Measurements from ENCODE around the gene IFNAR1. TPM values are rescaled to one million over a fixed set of nuclear protein-coding genes. Genes with fewer than 3 reads are reported as not detected.
A peak's percentile ranks its signal among the peaks of the same experiment; 100 is the strongest.

IFNAR1 gene
- total and polyA plus RNA-seq, 7 donors, result 10.4 to 31.6 (median 17.5) TPM

- 93 to 94% (median 93%) methylated on average over 7 of the region's 7 CpGs for WGBS, 3 donors
These were observed 3.1 kb downstream of the IFNAR1 start for GRCh38 chr21:33327792-33328433.

GRCh38 chr21:33330726-33331125, 6.0 kb downstream of the IFNAR1 start:
- no peaks in the 10 kb centered on the region for H3K27me3 ChIP-seq (ENCODE audit: insufficient read depth in 3 of 3, low read length in 2 of 3)
- H3K4me3 ChIP-seq, result no peak overlapping the region
- peaks cover 26% of the 10 kb centered on the region for H3K4me1 ChIP-seq
- peaks cover 13% of the 10 kb centered on the region for H3K9me3 ChIP-seq
- peak in 2 of 4 donors; percentile 19 to 20 for ATAC-seq
- peaks cover 0 to 16% of the 10 kb centered on the region in 2 donors for H3K36me3 ChIP-seq (ENCODE audit: insufficient read depth in 1 of 2, low read depth in 1 of 2)
- intact Hi-C loops (cut with DNase I), result no loop called here
- 75 to 87% (median 87%) methylated on average over 3 of the region's 3 CpGs for WGBS, 3 donors
- no peak overlapping the region for H3K27ac ChIP-seq
- no peak for DNase-seq
- no peak for TF ChIP-seq CTCF (IDR thresholded peaks at IDR 0.05)

More at GRCh38 chr21:33327792-33328433, 3.1 kb downstream of the IFNAR1 start:
- no peak overlapping the region for H3K27ac ChIP-seq
- peaks cover 26% of the 10 kb centered on the region for H3K4me1 ChIP-seq
- intact Hi-C loops (cut with DNase I), result loop anchor here in 1 of 2 donors (5.0 kb wide), 1 partner anchor 131 kb away; no protein-coding TSS in a partner anchor
- peaks cover 0 to 7% of the 10 kb centered on the region in 2 donors for H3K36me3 ChIP-seq (ENCODE audit: insufficient read depth in 1 of 2, low read depth in 1 of 2)
- H3K9me3 ChIP-seq, result peaks cover 10% of the 10 kb centered on the region
- H3K27me3 ChIP-seq (ENCODE audit: insufficient read depth in 3 of 3, low read length in 2 of 3), result no peaks in the 10 kb centered on the region
- DNase-seq (no peak), ATAC-seq (no peak)
- no peak for TF ChIP-seq CTCF (IDR thresholded peaks at IDR 0.05)
- no peak overlapping the region for H3K4me3 ChIP-seq

GRCh38 chr21:33332143-33332542, 7.4 kb downstream of the IFNAR1 start:
- Histone ChIP-seq H3K36me3 (ENCODE audit: insufficient read depth in 1 of 2, low read depth in 1 of 2) (peaks cover 0 to 24% of the 10 kb centered on the region in 2 donors), H3K9me3 (peaks cover 13% of the 10 kb centered on the region), H3K27ac (no peak overlapping the region), H3K4me1 (peaks cover 15% of the 10 kb centered on the region), H3K4me3 (no peak overlapping the region), H3K27me3 (ENCODE audit: insufficient read depth in 3 of 3, low read length in 2 of 3) (no peaks in the 10 kb centered on the region)
- ATAC-seq (no peak), DNase-seq (no peak)
- TF ChIP-seq CTCF (IDR thresholded peaks at IDR 0.05), result no peak
- 94 to 100% (median 97%) methylated on average over 1 of the region's 1 CpG for WGBS, 3 donors
- intact Hi-C loops (cut with DNase I), result no loop called here

GRCh38 chr21:33334191-33334590, 9.4 kb downstream of the IFNAR1 start:
- intact Hi-C loops (cut with DNase I), result no loop called here
- Histone ChIP-seq H3K27me3 (ENCODE audit: insufficient read depth in 3 of 3, low read length in 2 of 3) (no peaks in the 10 kb centered on the region), H3K27ac (no peak overlapping the region), H3K9me3 (peaks cover 13% of the 10 kb centered on the region), H3K36me3 (ENCODE audit: insufficient read depth in 1 of 2, low read depth in 1 of 2) (peaks cover 0 to 32% of the 10 kb centered on the region in 2 donors), H3K4me3 (no peak overlapping the region), H3K4me1 (no peaks in the 10 kb centered on the region)
- no peak for TF ChIP-seq CTCF (IDR thresholded peaks at IDR 0.05)
- ATAC-seq (no peak), DNase-seq (no peak)
- WGBS, 3 donors, result 73 to 88% (median 74%) methylated on average over 4 of the region's 4 CpGs

GRCh38 chr21:33334824-33335223, 10.1 kb downstream of the IFNAR1 start:
- Histone ChIP-seq H3K4me3 (no peak overlapping the region), H3K27ac (no peak overlapping the region), H3K4me1 (no peaks in the 10 kb centered on the region), H3K27me3 (ENCODE audit: insufficient read depth in 3 of 3, low read length in 2 of 3) (no peaks in the 10 kb centered on the region), H3K9me3 (peaks cover 13% of the 10 kb centered on the region), H3K36me3 (ENCODE audit: insufficient read depth in 1 of 2, low read depth in 1 of 2) (peaks cover 0 to 32% of the 10 kb centered on the region in 2 donors)
- TF ChIP-seq CTCF (IDR thresholded peaks at IDR 0.05), result no peak
- ATAC-seq, result no peak
- 86 to 95% (median 91%) methylated on average over 2 of the region's 2 CpGs for WGBS, 3 donors
- no peak for DNase-seq
- intact Hi-C loops (cut with DNase I), result no loop called here
